Activated CD4-positive, alpha-beta T cell treated with anti-CD3 and anti-CD28 coated beads, Interleukin-2, amount 50 U/mL, for 24 hours (primary cell): ENCODE measurements around the gene PDE4D.
"Not testable (repeated sequence)": the region's sequence is repeated elsewhere in the genome, so short reads cannot be mapped to it uniquely, and the experiment has no call there.

Experiments
- DNase-seq, 2 donors: peaks; one replicate each; pipeline ENCODE4 v3.0.0-alpha.2; 2020; ENCODE audit warnings: low read depth in 1 of 2, low spot score in 1 of 2

PDE4D gene

GRCh38 chr5:59769832-59770231, 123.7 kb downstream of the PDE4D start:
- DNase-seq = no peak

GRCh38 chr5:59769041-59769360, 124.5 kb downstream of the PDE4D start:
- DNase-seq = no peak

- DNase-seq = no peak
Observed at GRCh38 chr5:59768152-59769040, 125.1 kb downstream of the PDE4D start.

GRCh38 chr5:59767681-59768151, 125.8 kb downstream of the PDE4D start:
- DNase-seq = no peak

GRCh38 chr5:59767211-59767605, 126.3 kb downstream of the PDE4D start:
- no peak for DNase-seq

- no peak for DNase-seq
Observed at GRCh38 chr5:59766427-59767210, 126.9 kb downstream of the PDE4D start.

GRCh38 chr5:59765446-59765845, 128.1 kb downstream of the PDE4D start:
- DNase-seq = no peak

GRCh38 chr5:59764361-59764760, 129.2 kb downstream of the PDE4D start:
- DNase-seq = no peak

GRCh38 chr5:59763541-59763940, 130.0 kb downstream of the PDE4D start:
- DNase-seq = no peak

GRCh38 chr5:59762232-59762631, 131.3 kb downstream of the PDE4D start:
- DNase-seq = not testable (repeated sequence)

- no peak for DNase-seq
Observed at GRCh38 chr5:59760785-59761348, 132.7 kb downstream of the PDE4D start.

GRCh38 chr5:59759600-59760351, 133.8 kb downstream of the PDE4D start:
- DNase-seq = no peak

- no peak for DNase-seq
Observed at GRCh38 chr5:59758566-59758965, 135.0 kb downstream of the PDE4D start.

- no peak for DNase-seq
Observed at GRCh38 chr5:59757442-59757841, 136.1 kb downstream of the PDE4D start.

- DNase-seq = no peak
Observed at GRCh38 chr5:59756373-59757035, 137.0 kb downstream of the PDE4D start.

- no peak for DNase-seq
Observed at GRCh38 chr5:59755476-59755875, 138.1 kb downstream of the PDE4D start.

- DNase-seq = no peak
Observed at GRCh38 chr5:59753599-59753998, 139.9 kb downstream of the PDE4D start.

- no peak for DNase-seq
Observed at GRCh38 chr5:59749782-59750520, 143.6 kb downstream of the PDE4D start.

GRCh38 chr5:59748036-59748663, 145.4 kb downstream of the PDE4D start:
- DNase-seq = not testable (repeated sequence)
